Measurements from ENCODE around the gene MCF2L.
"Not testable (repeated sequence)": the region's sequence is repeated elsewhere in the genome, so short reads cannot be mapped to it uniquely, and the experiment has no call there.

The MCF2L gene

GRCh38 chr13:113093580-113094409 lies 124.8 kb downstream of the MCF2L start:
- Mint-ChIP-seq H3K4me3 (no peak overlapping the region), H3K27ac (no peak overlapping the region), H3K4me1 (no peaks in the 10 kb centered on the region), H3K27me3 (no peaks in the 10 kb centered on the region), H3K9me3 (no peaks in the 10 kb centered on the region), H3K36me3 (no peaks in the 10 kb centered on the region)
- no peak for DNase-seq
- CTCF ChIA-PET = no interaction called here

GRCh38 chr13:113094410-113094800 lies 125.4 kb downstream of the MCF2L start:
- no peaks in the 10 kb centered on the region for H3K27me3 Mint-ChIP-seq
- H3K4me1 Mint-ChIP-seq = no peaks in the 10 kb centered on the region
- H3K9me3 Mint-ChIP-seq = no peaks in the 10 kb centered on the region
- H3K4me3 Mint-ChIP-seq = no peak overlapping the region
- no peak for DNase-seq
- H3K27ac Mint-ChIP-seq = no peak overlapping the region
- CTCF ChIA-PET = no interaction called here
- H3K36me3 Mint-ChIP-seq = no peaks in the 10 kb centered on the region

DNA sequence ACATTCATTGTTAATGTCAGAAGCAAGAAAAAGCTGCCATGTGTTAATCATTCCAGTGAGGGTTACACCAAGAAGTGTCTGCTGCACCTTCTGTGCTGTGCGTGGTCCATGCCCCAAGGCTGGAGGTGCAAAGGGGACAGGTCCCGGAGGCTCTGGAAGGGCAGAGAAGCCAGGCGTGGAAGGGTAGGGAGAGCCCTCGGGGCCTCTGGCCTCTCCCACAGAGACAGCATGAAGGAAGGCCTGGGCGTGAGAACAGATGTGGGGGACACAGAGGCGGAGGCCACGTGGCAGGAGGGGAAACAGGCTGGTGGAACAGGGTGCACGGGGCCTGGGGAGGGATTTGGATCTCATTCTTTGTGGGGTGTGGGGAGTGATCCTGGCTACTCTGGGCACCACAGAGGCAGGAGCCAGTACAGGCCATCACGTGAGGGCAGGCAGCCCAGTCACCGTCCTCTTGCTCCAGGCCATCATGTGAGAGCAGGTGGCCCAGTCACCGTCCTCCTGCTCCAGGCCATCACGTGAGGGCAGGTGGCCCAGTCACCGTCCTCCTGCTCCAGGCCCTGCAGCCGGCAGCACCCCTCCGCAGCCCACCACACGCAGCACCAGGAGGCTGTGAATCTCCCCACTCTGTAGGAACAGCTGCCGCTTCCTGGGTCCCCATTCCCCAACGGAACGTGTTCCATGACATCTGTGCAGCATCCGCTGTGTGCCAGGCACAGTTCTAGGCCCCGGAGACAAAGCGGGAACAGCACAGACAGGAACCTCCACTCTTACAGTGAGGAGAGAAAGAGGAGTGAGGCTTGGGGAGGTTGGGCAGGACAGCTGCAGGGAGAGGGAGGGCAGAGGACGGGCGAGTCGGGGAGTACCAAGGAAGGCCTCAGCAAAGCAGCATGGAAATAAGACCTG lies 126.4 kb downstream of the MCF2L start:
- Mint-ChIP-seq H3K36me3 (no peaks in the 10 kb centered on the region), H3K4me1 (no peaks in the 10 kb centered on the region), H3K9me3 (no peaks in the 10 kb centered on the region), H3K27ac (peak overlapping the region; percentile 45), H3K27me3 (no peaks in the 10 kb centered on the region), H3K4me3 (no peak overlapping the region)
- CTCF ChIA-PET = no interaction called here
- no peak for DNase-seq

GRCh38 chr13:113096052-113096744 lies 127.2 kb downstream of the MCF2L start:
- no peak for DNase-seq
- H3K27ac Mint-ChIP-seq = no peak overlapping the region
- no peaks in the 10 kb centered on the region for H3K9me3 Mint-ChIP-seq
- H3K4me3 Mint-ChIP-seq = no peak overlapping the region
- H3K36me3 Mint-ChIP-seq = no peaks in the 10 kb centered on the region
- CTCF ChIA-PET = no interaction called here
- no peaks in the 10 kb centered on the region for H3K27me3 Mint-ChIP-seq
- no peaks in the 10 kb centered on the region for H3K4me1 Mint-ChIP-seq

- H3K27ac Mint-ChIP-seq = no peak overlapping the region
These were observed 127.8 kb downstream of the MCF2L start for GRCh38 chr13:113096745-113097305.

GRCh38 chr13:113097651-113098050 lies 128.6 kb downstream of the MCF2L start:
- H3K9me3 Mint-ChIP-seq = no peaks in the 10 kb centered on the region
- no peaks in the 10 kb centered on the region for H3K4me1 Mint-ChIP-seq

More at GRCh38 chr13:113096745-113097305, 127.8 kb downstream of the MCF2L start:
- H3K4me3 Mint-ChIP-seq = no peak overlapping the region
- CTCF ChIA-PET = no interaction called here
- H3K36me3 Mint-ChIP-seq = no peaks in the 10 kb centered on the region
- H3K9me3 Mint-ChIP-seq = no peaks in the 10 kb centered on the region
- H3K4me1 Mint-ChIP-seq = no peaks in the 10 kb centered on the region
- H3K27me3 Mint-ChIP-seq = no peaks in the 10 kb centered on the region
- no peak for DNase-seq

DNA sequence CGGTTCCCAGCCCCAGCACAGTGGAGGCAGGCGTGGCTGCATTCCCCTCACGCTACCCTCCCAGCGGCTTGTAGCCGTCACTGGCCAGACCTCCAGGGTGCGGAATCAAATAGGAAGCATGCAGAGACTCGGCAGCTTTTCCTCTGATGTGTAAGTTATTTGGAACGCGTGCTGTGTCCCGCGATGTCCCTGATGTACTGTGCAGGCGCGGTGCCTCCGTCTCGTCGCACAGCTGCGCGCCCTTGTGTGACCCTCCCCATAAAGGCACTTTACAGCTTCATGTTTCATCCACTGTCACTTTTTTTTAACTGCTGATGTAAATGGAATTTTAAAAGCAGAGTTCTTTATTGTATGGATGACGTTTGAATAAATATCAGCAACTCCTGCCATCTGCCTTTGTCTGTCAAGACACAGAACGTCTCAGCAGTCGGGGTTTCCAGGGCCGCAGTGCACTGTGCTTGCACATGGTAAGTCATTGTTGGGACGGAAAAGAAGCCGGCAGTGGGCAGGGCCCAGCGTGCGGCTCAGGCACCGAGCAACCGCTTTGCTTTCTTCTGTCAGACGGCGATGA lies 129.2 kb downstream of the MCF2L start:
- CTCF ChIA-PET = no interaction called here
- no peak for DNase-seq
- H3K4me3 Mint-ChIP-seq = no peak overlapping the region

More at GRCh38 chr13:113097651-113098050, 128.6 kb downstream of the MCF2L start:
- DNase-seq = no peak
- Mint-ChIP-seq H3K36me3 (no peaks in the 10 kb centered on the region), H3K27ac (no peak overlapping the region), H3K27me3 (no peaks in the 10 kb centered on the region), H3K4me3 (no peak overlapping the region)
- CTCF ChIA-PET = no interaction called here

DNA sequence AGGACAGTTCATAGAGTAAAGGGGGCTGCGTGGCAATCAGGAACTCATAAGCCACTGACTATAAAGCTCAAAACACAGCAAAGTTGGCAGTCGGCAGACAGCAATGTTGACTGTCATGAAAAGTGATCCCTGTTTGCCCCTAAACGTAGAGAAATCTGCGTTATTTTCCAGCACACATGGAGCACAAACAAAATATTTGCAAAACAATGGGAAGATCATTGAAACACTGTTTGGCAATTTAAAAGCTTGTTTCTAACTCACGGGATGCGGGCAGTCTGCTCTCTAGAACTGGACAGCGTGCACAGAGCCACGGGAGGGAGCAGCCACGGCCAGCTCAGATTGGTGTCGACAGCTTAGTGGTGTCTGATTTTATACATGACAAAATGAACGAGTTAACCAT lies 130.1 kb downstream of the MCF2L start:
- CTCF ChIA-PET = no interaction called here
- no peak overlapping the region for H3K27ac Mint-ChIP-seq

More for the DNA sequence above, 129.2 kb downstream of the MCF2L start:
- Mint-ChIP-seq H3K27ac (no peak overlapping the region), H3K9me3 (no peaks in the 10 kb centered on the region), H3K4me1 (no peaks in the 10 kb centered on the region), H3K27me3 (peaks cover under 1% of the 10 kb centered on the region), H3K36me3 (no peaks in the 10 kb centered on the region)

DNA sequence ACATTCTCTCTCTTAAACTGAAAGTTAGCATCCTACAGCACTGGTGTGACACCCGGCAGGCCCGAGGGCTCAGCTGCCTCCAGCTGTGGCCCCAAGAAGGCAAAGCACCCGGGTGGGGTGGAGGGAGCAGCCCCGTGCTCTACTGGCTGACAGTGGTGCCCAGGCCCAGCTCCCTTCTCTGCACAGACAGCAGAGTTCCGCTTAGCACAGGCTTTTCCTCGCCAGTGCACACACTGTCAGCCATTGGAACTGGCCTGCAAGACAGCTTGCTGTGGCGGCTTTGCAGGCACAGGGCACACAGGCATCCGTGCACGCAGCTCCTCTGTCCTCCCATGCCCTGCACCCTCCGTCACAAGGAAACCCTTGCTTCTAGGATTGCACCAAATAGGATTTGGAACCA lies 133.3 kb downstream of the MCF2L start:
- not testable (repeated sequence) for H3K4me3 Mint-ChIP-seq, H3K36me3 Mint-ChIP-seq, H3K9me3 Mint-ChIP-seq, H3K27ac Mint-ChIP-seq, H3K4me1 Mint-ChIP-seq, DNase-seq
- peaks cover 24% of the 10 kb centered on the region for H3K27me3 Mint-ChIP-seq
- CTCF ChIA-PET = interaction anchor here (0.5 kb wide), 1 partner anchor 114 kb away, joined by 3 read pairs; no protein-coding TSS in a partner anchor

More for the DNA sequence above, 130.1 kb downstream of the MCF2L start:
- no peak overlapping the region for H3K4me3 Mint-ChIP-seq
- H3K27me3 Mint-ChIP-seq = peaks cover 10% of the 10 kb centered on the region
- no peaks in the 10 kb centered on the region for H3K36me3 Mint-ChIP-seq
- H3K4me1 Mint-ChIP-seq = no peaks in the 10 kb centered on the region
- DNase-seq = no peak
- no peaks in the 10 kb centered on the region for H3K9me3 Mint-ChIP-seq

DNA sequence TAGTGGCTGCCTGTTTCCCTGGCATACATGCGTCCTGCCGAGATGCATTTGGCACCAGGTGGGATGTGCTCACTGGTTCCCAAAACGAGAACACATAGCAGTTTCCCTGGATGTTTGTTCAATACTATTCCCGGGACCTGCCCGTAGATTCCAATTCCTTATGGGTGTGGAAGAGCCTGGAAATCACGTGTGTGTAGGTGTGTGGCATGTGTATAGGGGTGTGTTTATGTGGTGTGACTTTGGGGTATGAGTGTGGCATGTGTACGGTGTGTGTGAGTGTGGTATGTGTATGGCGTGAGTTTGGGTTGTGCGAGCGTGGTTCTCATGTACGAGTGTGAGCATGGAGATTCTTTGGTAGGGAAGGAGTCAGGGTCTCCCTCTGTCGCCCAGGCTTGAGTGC lies 133.7 kb downstream of the MCF2L start:
- Mint-ChIP-seq H3K27ac (no peak overlapping the region), H3K4me3 (no peak overlapping the region), H3K9me3 (no peaks in the 10 kb centered on the region), H3K27me3 (peaks cover 24% of the 10 kb centered on the region), H3K36me3 (no peaks in the 10 kb centered on the region), H3K4me1 (no peaks in the 10 kb centered on the region)
- DNase-seq = no peak
- CTCF ChIA-PET = no interaction called here

- CTCF ChIA-PET = no interaction called here
- H3K4me3 Mint-ChIP-seq = no peak overlapping the region
- no peak overlapping the region for H3K27ac Mint-ChIP-seq
- H3K36me3 Mint-ChIP-seq = no peaks in the 10 kb centered on the region
- peaks cover 27% of the 10 kb centered on the region for H3K27me3 Mint-ChIP-seq
- no peaks in the 10 kb centered on the region for H3K9me3 Mint-ChIP-seq
- no peak for DNase-seq
- H3K4me1 Mint-ChIP-seq = no peaks in the 10 kb centered on the region
These were observed 134.6 kb downstream of the MCF2L start for GRCh38 chr13:113103646-113104045.

GRCh38 chr13:113105032-113105920 lies 136.3 kb downstream of the MCF2L start, which contains the start of gene F7:
F7 (plus strand) TSS chr13:113105791; CDS start chr13:113105842, 51 bp downstream.
- no peak within 1 kb of the TSS for H3K4me3 Mint-ChIP-seq
- no peak for DNase-seq
- CTCF ChIA-PET = no interaction called here
- peaks cover 3% of the 10 kb centered on the region for H3K36me3 Mint-ChIP-seq
- H3K4me1 Mint-ChIP-seq = no peaks in the 10 kb centered on the region
- H3K27me3 Mint-ChIP-seq = peaks cover 40% of the 10 kb centered on the region
- H3K27ac Mint-ChIP-seq = no peak within 1 kb of the TSS
- H3K9me3 Mint-ChIP-seq = no peaks in the 10 kb centered on the region

GRCh38 chr13:113105921-113106452 lies 137.0 kb downstream of the MCF2L start:
- CTCF ChIA-PET = no interaction called here
- Mint-ChIP-seq H3K27ac (no peak overlapping the region), H3K27me3 (peaks cover 47% of the 10 kb centered on the region), H3K36me3 (peaks cover 3% of the 10 kb centered on the region), H3K4me1 (no peaks in the 10 kb centered on the region), H3K4me3 (no peak overlapping the region), H3K9me3 (no peaks in the 10 kb centered on the region)
- no peak for DNase-seq

Measured in activated naive CD4-positive, alpha-beta T cell treated with anti-CD3 and anti-CD28 coated beads, Interleukin-2, amount 10 ng/mL, durations not matched to agents 7 days and 5 days (primary cell).